ENCODE results near the gene HOXD9. TPM values are rescaled to one million over a fixed set of nuclear protein-coding genes. Genes with fewer than 3 reads are reported as not detected.
A peak's percentile ranks its signal among the peaks of the same experiment; 100 is the strongest.

The HOXD9 gene
- 10 to 100 TPM in 1 of 10 donors, 1 to 10 TPM in 9; 4.8 to 11.5 (median 5.7) TPM for polyA plus RNA-seq (ENCODE audit: insufficient read length in 10 of 10)
- long read RNA-seq, donor 1, partial matches to known transcripts = 0 of 4 reads
- long read RNA-seq, donor 1, other reads (novel, unspliced or antisense) = 0 of 4 reads
- long read RNA-seq, donor 2, partial matches to known transcripts = 0 of 4 reads
- long read RNA-seq, donor 2, other reads (novel, unspliced or antisense) = 0 of 4 reads
- long read RNA-seq, donor 3 = 0 reads
- long read RNA-seq, donor 4, partial matches to known transcripts = 0 of 44 reads
- long read RNA-seq, donor 4, other reads (novel, unspliced or antisense) = 43 of 44 reads
- long read RNA-seq, donor 5, partial matches to known transcripts = 0 of 1 reads
- long read RNA-seq, donor 5, other reads (novel, unspliced or antisense) = 0 of 1 reads
- long read RNA-seq, donor 6, partial matches to known transcripts = 0 of 2 reads
- long read RNA-seq, donor 6, other reads (novel, unspliced or antisense) = 0 of 2 reads
- long read RNA-seq, donor 7, partial matches to known transcripts = 0 of 4 reads
- long read RNA-seq, donor 7, other reads (novel, unspliced or antisense) = 0 of 4 reads
- long read RNA-seq, donor 8, partial matches to known transcripts = 0 of 1 reads
- long read RNA-seq, donor 8, other reads (novel, unspliced or antisense) = 0 of 1 reads
- long read RNA-seq, donor 9 = 0 reads

DNA sequence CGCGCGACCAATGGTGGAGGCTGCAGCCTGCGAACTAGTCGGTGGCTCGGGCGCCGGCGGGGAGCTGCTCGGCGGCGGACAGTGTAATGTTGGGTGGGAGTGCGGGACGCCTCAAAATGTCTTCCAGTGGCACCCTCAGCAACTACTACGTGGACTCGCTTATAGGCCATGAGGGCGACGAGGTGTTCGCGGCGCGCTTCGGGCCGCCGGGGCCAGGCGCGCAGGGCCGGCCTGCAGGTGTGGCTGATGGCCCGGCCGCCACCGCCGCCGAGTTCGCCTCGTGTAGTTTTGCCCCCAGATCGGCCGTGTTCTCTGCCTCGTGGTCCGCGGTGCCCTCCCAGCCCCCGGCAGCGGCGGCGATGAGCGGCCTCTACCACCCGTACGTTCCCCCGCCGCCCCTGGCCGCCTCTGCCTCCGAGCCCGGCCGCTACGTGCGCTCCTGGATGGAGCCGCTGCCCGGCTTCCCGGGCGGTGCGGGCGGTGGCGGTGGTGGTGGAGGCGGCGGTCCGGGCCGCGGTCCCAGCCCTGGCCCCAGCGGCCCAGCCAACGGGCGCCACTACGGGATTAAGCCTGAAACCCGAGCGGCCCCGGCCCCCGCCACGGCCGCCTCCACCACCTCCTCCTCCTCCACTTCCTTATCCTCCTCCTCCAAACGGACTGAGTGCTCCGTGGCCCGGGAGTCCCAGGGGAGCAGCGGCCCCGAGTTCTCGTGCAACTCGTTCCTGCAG is at the start of gene HOXD9:
HOXD9 (plus strand) TSS at position 37 of the 728 bp plus-strand sequence; CDS start at position 87, 50 bp downstream.
- DNase-seq = peak in 2 of 3 donors; percentile 86 to 96

DNA sequence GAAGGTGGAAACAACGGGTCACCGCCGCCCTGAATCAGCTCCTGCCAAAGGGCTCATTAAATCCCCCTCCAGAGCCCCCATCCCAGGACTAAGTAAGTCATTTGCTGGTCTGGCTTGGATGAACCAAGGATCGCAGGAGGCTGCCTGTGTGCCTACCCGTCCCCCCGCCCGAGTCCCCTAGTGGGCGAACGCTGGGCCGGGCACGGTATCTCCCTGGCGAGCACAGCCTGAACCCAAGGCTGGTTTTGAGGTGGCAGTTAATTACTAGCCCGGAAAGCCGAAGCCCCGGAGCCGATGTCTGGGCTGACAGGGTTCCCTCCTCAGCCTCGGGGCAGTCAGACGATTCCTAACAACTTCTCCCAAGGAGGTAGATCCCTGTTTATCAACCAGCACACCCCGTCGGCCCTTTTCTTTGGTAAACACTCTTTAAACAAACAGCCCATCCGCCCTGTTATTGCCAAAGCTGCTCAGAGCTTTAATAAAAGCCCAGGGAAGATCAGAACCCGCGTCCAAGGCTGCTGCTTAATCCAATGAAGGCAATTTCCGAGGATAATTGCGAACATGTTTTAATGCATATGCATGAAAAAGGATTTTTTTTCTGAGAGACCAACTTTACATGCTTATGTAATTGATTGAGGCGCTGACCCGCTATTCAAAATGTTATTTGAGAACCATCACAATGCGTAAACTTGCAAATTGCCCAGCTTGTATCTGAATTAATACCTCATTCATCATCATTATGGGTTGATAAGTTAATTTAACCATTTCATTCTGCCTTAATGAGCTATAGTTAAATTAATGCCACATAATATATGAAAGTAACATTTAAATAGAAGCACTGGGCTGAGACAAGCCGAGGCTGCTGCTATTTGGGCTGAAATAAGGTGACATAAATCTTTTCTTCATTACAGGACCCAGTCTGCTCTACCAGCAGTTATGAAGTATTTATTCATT is 49.3 kb upstream of the HOXD9 start:
- DNase-seq = peak in 1 of 3 donors; percentile 32

DNA sequence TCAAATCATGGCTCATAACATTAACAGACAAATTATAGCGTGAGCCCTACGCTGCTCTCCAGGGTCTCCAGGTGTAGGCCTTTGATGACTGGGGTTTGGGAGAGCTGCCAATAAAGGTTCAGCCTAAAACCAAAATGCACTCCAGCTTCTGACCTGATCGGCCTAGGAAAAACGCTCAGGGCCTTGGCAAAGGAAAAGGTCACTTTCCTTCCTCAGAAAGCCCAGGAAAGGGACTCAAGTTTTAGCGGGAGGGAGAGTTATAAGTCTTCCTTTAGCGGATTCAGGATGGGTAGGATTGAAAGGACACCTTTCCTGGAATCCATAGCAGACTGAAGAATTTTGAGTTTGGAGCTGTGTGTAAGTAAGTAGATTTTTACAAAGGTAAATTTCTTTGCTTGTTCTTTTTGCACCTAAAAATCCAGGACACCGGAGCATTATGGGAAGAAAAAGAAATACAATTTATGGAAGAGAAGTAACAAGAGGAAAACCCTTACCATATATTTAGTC is 47.5 kb upstream of the HOXD9 start:
- peak in 1 of 3 donors; percentile 11 for DNase-seq

DNA sequence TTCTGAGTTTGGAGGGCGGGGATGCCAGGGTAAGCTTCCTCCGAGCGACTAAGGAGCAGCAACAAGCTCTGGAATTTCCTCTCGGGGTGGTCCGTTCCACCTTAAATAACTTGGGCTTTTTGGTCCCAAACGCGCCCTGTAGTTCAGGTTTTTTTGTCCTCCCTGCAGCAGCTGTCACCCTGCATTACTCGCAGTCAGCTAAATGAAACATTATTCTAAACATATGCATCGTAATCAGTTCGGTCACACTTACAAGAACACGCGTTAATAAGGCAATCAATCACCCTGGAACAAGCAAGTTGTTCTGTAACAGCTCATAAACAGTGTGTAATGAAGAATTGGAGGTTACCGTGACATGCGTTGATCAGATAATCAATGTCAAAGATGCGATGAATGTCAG is 47.0 kb upstream of the HOXD9 start:
- DNase-seq = peak in 1 of 3 donors; percentile 65

DNA sequence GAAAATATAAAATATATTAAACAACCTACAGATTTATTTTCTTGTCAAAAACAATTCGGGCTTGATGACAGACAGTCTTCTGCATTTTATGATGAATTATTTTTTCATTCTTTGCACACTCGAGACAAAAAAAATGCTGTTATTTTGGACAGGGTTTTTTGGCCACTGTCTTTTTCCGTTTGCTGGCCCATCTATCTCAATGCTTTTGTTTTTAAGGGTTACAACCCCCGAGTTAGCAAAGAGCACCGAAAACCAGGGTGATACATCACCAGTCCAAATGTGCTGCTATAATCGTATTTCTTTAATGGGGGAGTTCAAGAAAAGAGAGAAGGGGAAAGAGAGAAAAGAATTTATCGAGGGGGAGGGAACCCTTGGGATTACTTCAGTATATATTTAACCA is 46.5 kb upstream of the HOXD9 start:
- DNase-seq = no peak

DNA sequence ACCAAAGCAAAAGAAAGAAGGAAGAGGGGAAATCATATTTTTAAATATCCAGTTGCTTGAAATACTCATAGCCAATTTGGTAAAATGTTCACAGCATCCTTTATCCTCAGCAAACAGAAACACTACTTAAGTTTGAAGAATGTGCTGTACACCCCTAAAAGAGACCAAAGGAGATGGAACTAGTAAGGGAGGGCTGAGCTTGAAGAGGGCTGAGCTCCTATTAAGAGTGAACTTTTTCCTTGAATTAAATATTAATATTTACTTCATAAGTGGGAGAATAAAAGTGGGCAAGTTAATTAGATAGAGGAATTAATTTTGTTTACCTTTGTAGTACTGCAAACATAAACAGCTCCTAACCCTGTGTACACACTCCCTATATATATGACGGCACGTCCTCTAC is 45.7 kb upstream of the HOXD9 start:
- DNase-seq = peak in 1 of 3 donors; percentile 66

DNA sequence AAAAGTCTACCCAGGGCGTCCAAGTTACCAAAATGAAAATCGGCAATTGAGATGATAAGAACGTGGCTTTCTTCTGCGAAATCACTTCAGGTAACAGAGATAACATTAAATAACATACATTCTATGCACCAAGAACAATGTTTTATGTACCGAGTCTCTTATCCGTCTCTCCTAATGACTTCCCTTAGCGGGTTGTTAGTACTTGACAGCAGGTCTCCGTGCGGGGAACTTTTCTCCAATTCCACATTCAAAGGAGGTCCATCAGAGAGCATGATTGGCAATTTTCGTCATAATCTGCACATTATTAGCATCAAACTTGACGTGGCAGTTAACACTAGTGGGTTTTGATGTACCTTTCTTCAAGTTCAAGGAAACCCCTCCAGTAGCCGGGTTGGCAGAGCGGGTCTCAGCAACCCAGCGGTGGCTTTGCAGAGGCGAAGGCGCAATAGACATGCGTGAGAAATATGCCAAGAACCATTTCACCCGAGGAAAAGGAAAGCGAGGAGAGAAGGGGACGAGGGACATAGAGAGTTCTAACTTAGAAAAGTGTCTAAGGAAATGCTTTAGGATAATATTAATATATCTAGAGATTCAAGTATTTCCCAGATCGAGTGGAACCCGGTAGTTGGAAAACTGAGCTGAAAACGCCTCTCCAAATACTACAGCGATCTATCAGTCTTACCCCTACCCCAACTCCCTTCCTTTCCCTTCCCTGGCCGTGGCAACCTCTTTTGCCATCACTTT is 43.8 kb upstream of the HOXD9 start:
- peak in 1 of 3 donors; percentile 58 for DNase-seq

DNA sequence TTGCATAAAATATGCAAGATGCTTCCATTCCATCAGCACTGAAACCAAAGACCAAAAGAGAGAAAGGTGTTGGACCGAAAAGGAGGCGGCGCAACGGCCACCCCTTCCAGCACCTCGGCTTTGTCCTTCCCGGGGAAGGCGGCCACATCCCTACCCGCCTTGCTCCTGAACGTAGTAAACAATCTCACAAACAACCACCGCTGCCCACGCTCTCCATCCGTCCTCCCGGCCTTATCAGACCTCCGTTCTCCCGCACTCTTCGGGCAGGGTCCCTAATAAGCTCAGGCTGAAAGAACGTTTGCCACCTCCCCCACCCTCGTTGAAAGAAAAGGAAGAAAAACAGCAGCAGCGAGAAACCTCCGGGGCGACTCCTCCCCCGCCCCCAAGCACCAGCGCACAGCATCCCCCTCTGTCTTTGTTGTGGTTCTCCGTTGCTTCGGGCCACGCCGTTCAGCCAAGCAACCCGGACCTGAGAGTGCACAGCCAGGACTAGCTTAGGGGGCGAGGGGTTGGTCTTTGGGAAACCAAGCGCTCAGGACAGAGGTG is 43.2 kb upstream of the HOXD9 start:
- peak in 1 of 3 donors; percentile 48 for DNase-seq

- peak in 1 of 3 donors; percentile 66 for DNase-seq
These were observed 42.5 kb upstream of the HOXD9 start for GRCh38 chr2:176079831-176080539.

DNA sequence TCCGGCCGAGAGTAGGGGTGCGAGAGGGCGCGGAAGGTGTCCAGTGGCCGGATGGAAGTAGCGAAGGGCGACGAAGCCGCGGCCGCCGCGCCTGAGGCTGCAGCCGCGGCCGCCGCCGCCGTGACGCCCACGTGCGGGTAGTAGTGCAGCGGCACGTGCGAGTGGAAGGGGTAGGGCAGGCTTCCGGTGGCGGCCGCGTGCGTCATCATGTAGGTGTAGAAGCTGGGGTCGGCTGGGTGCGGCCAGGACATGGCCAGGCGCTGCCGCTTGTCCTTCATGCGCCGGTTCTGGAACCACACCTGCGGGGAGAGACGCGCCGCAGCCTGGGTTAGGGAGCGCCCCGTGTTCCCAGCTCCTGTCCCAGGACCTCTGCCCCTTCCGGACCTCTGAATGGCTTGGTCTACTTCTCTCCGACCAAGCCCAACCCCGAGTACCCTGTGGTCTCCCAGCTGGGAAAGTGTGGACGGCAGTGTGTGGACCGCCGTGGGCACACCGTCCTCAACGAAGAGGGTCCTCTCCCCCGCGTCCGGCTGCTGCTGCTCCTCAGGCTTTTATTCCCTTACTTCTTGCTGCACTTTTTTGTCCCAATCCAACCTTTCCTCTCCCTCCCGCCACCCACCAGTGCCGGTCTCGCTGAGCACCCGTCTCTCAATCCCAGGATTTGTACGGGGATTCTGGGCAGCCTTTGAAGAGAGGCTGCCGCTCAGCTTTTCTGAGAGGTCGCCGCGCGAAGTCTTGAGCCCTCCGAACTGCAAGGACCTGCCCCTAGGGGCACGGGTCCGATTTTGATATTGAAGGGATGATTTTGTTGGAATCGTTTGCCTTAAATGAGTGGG is 41.8 kb upstream of the HOXD9 start:
- peak in 1 of 3 donors; percentile 73 for DNase-seq

DNA sequence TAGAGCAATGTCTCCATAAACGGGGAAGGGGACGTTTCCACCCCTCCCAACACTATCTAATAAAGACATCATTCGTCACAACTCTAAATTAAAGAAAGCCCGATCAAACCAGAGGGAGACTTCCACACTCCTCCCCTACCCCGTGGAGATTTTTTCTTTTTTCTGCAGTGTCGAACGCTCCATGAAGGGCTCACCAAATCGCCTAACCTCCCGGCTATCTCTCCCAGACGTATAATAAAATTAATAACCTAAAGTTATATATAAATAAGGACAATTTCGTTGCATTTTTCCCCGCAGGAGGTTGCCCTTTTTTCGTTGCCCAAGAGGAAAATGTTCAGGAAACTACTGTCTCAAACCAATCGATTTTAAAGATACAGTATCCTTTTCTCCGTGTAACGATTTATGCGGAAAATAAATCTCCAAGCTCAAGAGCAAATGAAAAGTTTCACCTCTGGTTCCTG is 41.1 kb upstream of the HOXD9 start:
- DNase-seq = peak in 2 of 3 donors; percentile 38 to 77

DNA sequence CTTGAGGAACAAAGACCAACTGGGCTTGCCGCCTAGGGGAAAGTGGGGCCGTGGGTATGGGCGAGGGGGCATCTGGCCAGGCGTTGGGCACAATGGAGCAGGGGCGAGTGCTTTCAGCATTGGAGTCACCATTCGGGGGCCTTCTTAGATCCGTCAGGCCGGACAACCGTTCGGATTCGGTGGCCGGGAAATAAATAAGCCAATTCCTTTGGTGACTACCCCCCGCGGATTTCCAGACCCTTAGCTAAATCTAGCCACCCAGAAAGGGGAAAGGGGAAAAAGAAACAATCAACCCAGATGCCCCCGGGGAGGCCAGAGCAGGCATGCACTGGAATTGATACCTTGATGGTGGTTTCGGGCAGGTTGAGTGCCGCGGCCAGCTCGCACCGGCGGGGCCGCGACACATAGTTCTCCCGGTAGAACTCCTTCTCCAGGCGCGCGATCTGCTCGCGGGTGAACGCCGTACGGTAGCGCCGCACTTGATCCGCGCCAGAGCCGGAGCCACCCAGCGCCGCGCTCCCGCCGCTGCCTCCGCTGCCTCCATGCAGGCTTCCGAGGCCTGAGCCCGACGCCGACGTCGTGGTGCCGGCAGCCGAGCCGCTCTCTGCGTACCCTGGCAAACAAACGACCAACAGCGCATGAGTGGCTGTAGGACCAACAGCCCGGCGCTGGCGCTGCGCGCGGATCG is 40.5 kb upstream of the HOXD9 start:
- DNase-seq = peak in 2 of 3 donors; percentile 17 to 76

DNA sequence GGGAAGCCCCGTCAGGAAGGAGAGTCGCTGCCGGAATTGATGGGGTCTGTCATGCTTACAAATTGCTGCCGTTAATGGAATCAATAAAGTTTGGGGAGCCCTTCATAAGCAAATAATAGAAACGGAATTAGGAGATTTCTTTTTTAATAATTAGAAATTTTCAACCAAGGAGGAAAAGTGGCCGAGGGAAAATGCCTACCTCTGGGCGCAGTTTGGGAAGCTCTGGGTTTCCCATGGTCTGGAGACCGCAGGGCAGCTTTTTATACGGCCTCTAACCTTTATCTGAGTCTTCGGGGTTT is 40.0 kb upstream of the HOXD9 start:
- peak in 1 of 3 donors; percentile 16 for DNase-seq

GRCh38 chr2:176082824-176083751 is 39.4 kb upstream of the HOXD9 start:
- peak in 2 of 3 donors; percentile 9 to 63 for DNase-seq

GRCh38 chr2:176083796-176084261 is 38.7 kb upstream of the HOXD9 start, which contains the start of gene EVX2:
EVX2 (minus strand) TSS chr2:176083962; CDS start chr2:176083776, 186 bp downstream.
- DNase-seq = peak in 1 of 3 donors; percentile 56

DNA sequence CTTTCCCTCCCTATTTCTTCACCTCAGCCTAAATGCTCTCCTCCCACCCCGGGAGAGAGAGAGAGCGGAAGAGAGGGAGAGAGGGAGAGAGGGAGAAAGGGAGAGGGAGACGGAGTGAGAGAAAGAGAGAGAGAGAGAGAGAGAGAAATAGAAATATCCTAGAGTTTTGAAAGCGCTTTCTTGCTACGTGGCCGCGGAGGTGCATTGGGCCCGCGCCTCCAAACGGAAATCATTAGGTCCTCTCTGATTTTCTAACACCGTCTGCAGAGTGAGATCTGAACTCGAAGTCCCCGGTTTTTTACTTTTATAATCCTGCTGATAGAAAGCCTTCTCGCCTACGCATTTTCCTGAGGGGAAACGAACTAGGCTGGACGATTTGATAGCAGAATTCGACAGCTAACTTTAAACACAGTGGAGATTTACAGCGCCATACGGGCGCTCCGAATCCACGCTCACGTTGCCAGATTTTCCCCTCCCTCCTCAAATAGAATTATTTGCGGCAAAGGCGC is 37.9 kb upstream of the HOXD9 start:
- DNase-seq = peak in 1 of 3 donors; percentile 67

All from muscle of back (tissue), 13 donors.